ENCODE data around the gene FRYL. TPM values are rescaled to one million over a fixed set of nuclear protein-coding genes. Genes with fewer than 3 reads are reported as not detected.

Gene FRYL
- total and polyA plus RNA-seq, 2 experiments from 2014 or later = 15.7 to 82.3 TPM

- H3K4me3 ChIP-seq = no peak overlapping the region
- H4K20me1 ChIP-seq (ENCODE audit: insufficient read depth, poor library complexity, severe bottlenecking) = no peaks in the 10 kb centered on the region
- peak overlapping the region; percentile 59 for H3K4me2 ChIP-seq
- H3K9me2 ChIP-seq (replicated peaks; ENCODE audit: insufficient read depth) = no peaks in the 10 kb centered on the region
- no peaks in the 10 kb centered on the region for H3K79me2 ChIP-seq
- no peaks in the 10 kb centered on the region for H3K9me3 ChIP-seq (ENCODE audit: low read depth)
- 74% methylated on average over 3 of the region's 3 CpGs for WGBS (ENCODE audit: low lambda C conversion rate, missing lambda C conversion rate)
- no peaks in the 10 kb centered on the region for H3K27me3 ChIP-seq
- no peak overlapping the region for H2AFZ ChIP-seq
- DNase-seq (ENCODE audit: low spot score) = peak; percentile 55
- H3K4me1 ChIP-seq (ENCODE audit: insufficient read depth) = peaks cover 20% of the 10 kb centered on the region
- TF ChIP-seq CTCF (IDR thresholded peaks at IDR 0.05; ENCODE audit: poor library complexity) (no peak), EZH2phosphoT487 (IDR thresholded peaks at IDR 0.05; ENCODE audit: low read depth, severe bottlenecking, unreplicated experiment) (no peak), EZH2 (IDR thresholded peaks at IDR 0.05; ENCODE audit: borderline replicate concordance) (no peak)
- H3K27ac ChIP-seq = peak overlapping the region; percentile 72
- no peaks in the 10 kb centered on the region for H3K36me3 ChIP-seq (replicated peaks; ENCODE audit: insufficient read depth, low read depth)
Measured at GRCh38 chr4:48603366-48604003, 176.6 kb downstream of the FRYL start.

- Histone ChIP-seq H3K27ac (peak overlapping the region; percentile 42), H4K20me1 (ENCODE audit: insufficient read depth, poor library complexity, severe bottlenecking) (no peaks in the 10 kb centered on the region)
- WGBS (ENCODE audit: low lambda C conversion rate, missing lambda C conversion rate) = 75% methylated on average over 4 of the region's 4 CpGs
Measured at GRCh38 chr4:48602763-48603162, 177.3 kb downstream of the FRYL start.

GRCh38 chr4:48602222-48602621 is 177.9 kb downstream of the FRYL start:
- no peak overlapping the region for H2AFZ ChIP-seq
- TF ChIP-seq EZH2phosphoT487 (IDR thresholded peaks at IDR 0.05; ENCODE audit: low read depth, severe bottlenecking, unreplicated experiment) (no peak), EZH2 (IDR thresholded peaks at IDR 0.05; ENCODE audit: borderline replicate concordance) (no peak)
- H3K9me2 ChIP-seq (replicated peaks; ENCODE audit: insufficient read depth) = no peaks in the 10 kb centered on the region
- no peak for DNase-seq (ENCODE audit: low spot score)
- H3K36me3 ChIP-seq (replicated peaks; ENCODE audit: insufficient read depth, low read depth) = no peaks in the 10 kb centered on the region
- H3K4me1 ChIP-seq (ENCODE audit: insufficient read depth) = peaks cover 20% of the 10 kb centered on the region
- H3K79me2 ChIP-seq = no peaks in the 10 kb centered on the region
- whole genome bisulfite sequencing (ENCODE audit: low lambda C conversion rate, missing lambda C conversion rate) = 47% methylated on average over 3 of the region's 3 CpGs
- H3K27ac ChIP-seq = peak overlapping the region; percentile 42
- H4K20me1 ChIP-seq (ENCODE audit: insufficient read depth, poor library complexity, severe bottlenecking) = no peaks in the 10 kb centered on the region
- H3K4me3 ChIP-seq = no peak overlapping the region
- no peaks in the 10 kb centered on the region for H3K27me3 ChIP-seq
- peak overlapping the region; percentile 59 for H3K4me2 ChIP-seq
- H3K9me3 ChIP-seq (ENCODE audit: low read depth) = no peaks in the 10 kb centered on the region

More at GRCh38 chr4:48602763-48603162, 177.3 kb downstream of the FRYL start:
- H3K27me3 ChIP-seq = no peaks in the 10 kb centered on the region
- DNase-seq (ENCODE audit: low spot score) = no peak
- H3K4me3 ChIP-seq = no peak overlapping the region
- peak overlapping the region; percentile 59 for H3K4me2 ChIP-seq
- H3K9me3 ChIP-seq (ENCODE audit: low read depth) = no peaks in the 10 kb centered on the region
- no peaks in the 10 kb centered on the region for H3K79me2 ChIP-seq
- no peaks in the 10 kb centered on the region for H3K36me3 ChIP-seq (replicated peaks; ENCODE audit: insufficient read depth, low read depth)
- TF ChIP-seq EZH2phosphoT487 (IDR thresholded peaks at IDR 0.05; ENCODE audit: low read depth, severe bottlenecking, unreplicated experiment) (no peak), CTCF (IDR thresholded peaks at IDR 0.05; ENCODE audit: poor library complexity) (no peak), EZH2 (IDR thresholded peaks at IDR 0.05; ENCODE audit: borderline replicate concordance) (no peak)
- H3K4me1 ChIP-seq (ENCODE audit: insufficient read depth) = peaks cover 20% of the 10 kb centered on the region
- no peak overlapping the region for H2AFZ ChIP-seq
- no peaks in the 10 kb centered on the region for H3K9me2 ChIP-seq (replicated peaks; ENCODE audit: insufficient read depth)

- no peaks in the 10 kb centered on the region for H3K9me3 ChIP-seq (ENCODE audit: low read depth)
- H3K4me2 ChIP-seq = no peak overlapping the region
- H3K4me3 ChIP-seq = no peak overlapping the region
- no peak overlapping the region for H2AFZ ChIP-seq
- 92% methylated on average over 4 of the region's 4 CpGs for WGBS (ENCODE audit: low lambda C conversion rate, missing lambda C conversion rate)
- H3K27me3 ChIP-seq = no peaks in the 10 kb centered on the region
- TF ChIP-seq EZH2phosphoT487 (IDR thresholded peaks at IDR 0.05; ENCODE audit: low read depth, severe bottlenecking, unreplicated experiment) = no peak
- TF ChIP-seq CTCF (IDR thresholded peaks at IDR 0.05; ENCODE audit: poor library complexity) = no peak
- no peak for TF ChIP-seq EZH2 (IDR thresholded peaks at IDR 0.05; ENCODE audit: borderline replicate concordance)
- no peaks in the 10 kb centered on the region for H3K4me1 ChIP-seq (ENCODE audit: insufficient read depth)
- DNase-seq (ENCODE audit: low spot score) = no peak
- no peaks in the 10 kb centered on the region for H3K36me3 ChIP-seq (replicated peaks; ENCODE audit: insufficient read depth, low read depth)
- no peaks in the 10 kb centered on the region for H3K9me2 ChIP-seq (replicated peaks; ENCODE audit: insufficient read depth)
- no peaks in the 10 kb centered on the region for H3K79me2 ChIP-seq
- no peaks in the 10 kb centered on the region for H4K20me1 ChIP-seq (ENCODE audit: insufficient read depth, poor library complexity, severe bottlenecking)
- H3K27ac ChIP-seq = no peak overlapping the region
Measured at GRCh38 chr4:48596336-48596735, 183.7 kb downstream of the FRYL start.

Data from hepatocyte (in vitro differentiated cells).